HepG2 (cell line): Measurements from ENCODE around the gene SRBD1. TPM values are rescaled to one million over a fixed set of nuclear protein-coding genes. Genes with fewer than 3 reads are reported as not detected.

Experiments
- ATAC-seq: fragments of 200-7000 bp; cut with Tn5 transposase; 3 replicates; pipeline ENCODE4 v1.9.1; 2020; ENCODE audit warnings: mild to moderate bottlenecking, moderate library complexity
- BruUV-seq: library from RNA; stranded (reverse); fragments of 400-500 nt; replicated peaks from 2 replicates; lab custom pipeline; 2021; lab: Mats Ljungman, UMichigan
- CTCF ChIA-PET: fragments of 300-600 bp; formaldehyde crosslinking; extraction: SDS; loops from one replicate; lab custom pipeline; 2021; ENCODE audit warnings: low total read pairs, inconsistent platforms, low intra/inter-chr PET ratio; lab: Yijun Ruan, JAX
- POLR2A ChIA-PET: fragments of 350-600 bp; sonication (Branson Sonifier 250); formaldehyde crosslinking; loops from one replicate; lab custom pipeline; 2020; ENCODE audit warnings: antibody characterized with exemption, inconsistent platforms; lab: Yijun Ruan, JAX
- DNase-seq: peaks from one replicate; pipeline ENCODE4 v3.0.0-alpha.2; 2015; ENCODE audit warnings: low spot score
- FAIRE-seq: peaks from 3 replicates; lab custom pipeline; 2011; peaks lifted over from hg19 to GRCh38; lab: Jason Lieb, UNC
- H2AFZ ChIP-seq: one replicate; pipeline ENCODE4 v1.6.1; 2011; ENCODE audit warnings: low read length, inconsistent platforms
- H3K27ac ChIP-seq: fragments of 300-600 bp; 3 replicates; pipeline ENCODE4 v1.8.0; 2011; ENCODE audit warnings: mixed run types, mild to moderate bottlenecking, mixed read lengths, low read length, inconsistent platforms; ENCODE audit not compliant: insufficient read depth; ENCODE audit errors: extremely low read length
- H3K27me3 ChIP-seq, 2 experiments: fragments of 200-600 bp in 1 of 2; 2 replicates in 1 of 2; 3 replicates in 1 of 2; pipeline versions ENCODE4 v1.6.0 to v1.8.0; 2011; ENCODE audit warnings: low read length in 2 of 2, mild to moderate bottlenecking in 2 of 2, moderate library complexity in 2 of 2, inconsistent platforms in 1 of 2; ENCODE audit not compliant: insufficient read depth in 2 of 2, control insufficient read depth in 1 of 2
- H3K36me3 ChIP-seq, 2 experiments: fragments of 200-600 bp in 1 of 2; replicated peaks in 1 of 2; 2 replicates in 1 of 2; 3 replicates in 1 of 2; pipeline versions ENCODE4 v1.5.1 to v1.8.0; 2011; ENCODE audit warnings: low read length in 2 of 2, inconsistent platforms in 1 of 2; ENCODE audit not compliant: insufficient read depth in 2 of 2, control insufficient read depth in 1 of 2
- H3K4me1 ChIP-seq: 2 replicates; pipeline ENCODE4 v1.5.1; 2012; ENCODE audit warnings: low read length, inconsistent platforms; ENCODE audit not compliant: insufficient read depth
- H3K4me2 ChIP-seq: 2 replicates; pipeline ENCODE4 v1.6.0; 2011; ENCODE audit warnings: low read depth, low read length, inconsistent platforms
- H3K4me3 ChIP-seq, 3 experiments: fragments of 200-600 bp in 1 of 3; sonication (generic), shearing (Covaris generic) in 1 of 3; replicated peaks in 1 of 3; 2 replicates each; pipeline ENCODE4 v1.5.1; 2011 to 2016; ENCODE audit warnings: low read length in 3 of 3, inconsistent platforms in 2 of 3, low read depth in 2 of 3, mild to moderate bottlenecking in 2 of 3, control low read depth in 1 of 3, mixed read lengths in 1 of 3; ENCODE audit not compliant: insufficient read depth in 1 of 3
- H3K79me2 ChIP-seq: one replicate; pipeline ENCODE4 v1.6.1; 2011; ENCODE audit warnings: low read length, inconsistent platforms; ENCODE audit not compliant: insufficient read depth
- H3K9ac ChIP-seq: 2 replicates; pipeline ENCODE4 v1.6.0; 2011; ENCODE audit warnings: mild to moderate bottlenecking, low read depth, low read length, inconsistent platforms; ENCODE audit not compliant: insufficient read depth
- H3K9me3 ChIP-seq: 2 replicates; pipeline ENCODE4 v1.5.1; 2012; ENCODE audit warnings: mild to moderate bottlenecking, low read length
- H4K20me1 ChIP-seq: 2 replicates; pipeline ENCODE4 v1.6.0; 2011; ENCODE audit warnings: inconsistent platforms, mild to moderate bottlenecking, low read length, moderate library complexity; ENCODE audit not compliant: insufficient read depth
- DNMT1 ChIP-seq: sonication (generic); formaldehyde crosslinking; IDR thresholded peaks from 2 replicates; pipeline ENCODE4 v1.5.1; 2020; ENCODE audit warnings: mild to moderate bottlenecking, missing genetic modification reagents
- DPF2 ChIP-seq: sonication (generic); formaldehyde crosslinking; IDR thresholded peaks from 2 replicates; pipeline ENCODE4 v1.4.0; 2020; ENCODE audit warnings: mild to moderate bottlenecking, low read depth, missing genetic modification reagents, borderline replicate concordance
- E2F5 ChIP-seq: sonication (generic); formaldehyde crosslinking; conservative IDR thresholded peaks from 2 replicates; pipeline ENCODE4 v1.4.0; 2020; ENCODE audit warnings: missing genetic modification reagents
- HMGA1 ChIP-seq: sonication (generic); formaldehyde crosslinking; conservative IDR thresholded peaks from 2 replicates; pipeline ENCODE4 v1.4.0; 2020; ENCODE audit warnings: missing genetic modification reagents
- HNF4A ChIP-seq: sonication (generic); formaldehyde crosslinking; IDR thresholded peaks from 2 replicates; pipeline ENCODE4 v1.4.0; 2020; ENCODE audit warnings: missing genetic modification reagents
- HOXA5 ChIP-seq: sonication (generic); formaldehyde crosslinking; IDR thresholded peaks from 2 replicates; pipeline ENCODE4 v1.4.0; 2020; ENCODE audit warnings: missing genetic modification reagents
- MED1 ChIP-seq: sonication (generic); formaldehyde crosslinking; IDR thresholded peaks from 2 replicates; pipeline ENCODE4 v1.4.0; 2020; ENCODE audit warnings: missing genetic modification reagents
- MTERF4 ChIP-seq: sonication (generic); formaldehyde crosslinking; IDR thresholded peaks from 2 replicates; pipeline ENCODE4 v1.8.0; 2023; ENCODE audit warnings: mild to moderate bottlenecking, missing genetic modification reagents
- MZF1 ChIP-seq: sonication (generic); formaldehyde crosslinking; IDR thresholded peaks from 2 replicates; pipeline ENCODE4 v1.8.1; 2023; ENCODE audit warnings: mild to moderate bottlenecking, missing genetic modification reagents, borderline replicate concordance
- NCOA1 ChIP-seq: sonication (generic); formaldehyde crosslinking; IDR thresholded peaks from 2 replicates; pipeline ENCODE4 v1.9.0; 2021; ENCODE audit warnings: missing genetic modification reagents
- NPAS2 ChIP-seq: sonication (generic); formaldehyde crosslinking; IDR thresholded peaks from 2 replicates; pipeline ENCODE4 v1.8.0; 2022; ENCODE audit warnings: mild to moderate bottlenecking, missing genetic modification reagents, borderline replicate concordance
- PAWR ChIP-seq: sonication (generic); formaldehyde crosslinking; IDR thresholded peaks from 2 replicates; pipeline ENCODE4 v1.4.0; 2020; ENCODE audit warnings: missing genetic modification reagents, mild to moderate bottlenecking, borderline replicate concordance
- POLR2AphosphoS2 ChIP-seq: IDR thresholded peaks from 2 replicates; pipeline ENCODE4 v1.6.1; 2011; ENCODE audit warnings: low read depth, low read length, improper control_type of control experiment
- TOPORS ChIP-seq: sonication (generic); formaldehyde crosslinking; IDR thresholded peaks from 2 replicates; pipeline ENCODE4 v1.8.0; 2023; ENCODE audit warnings: mild to moderate bottlenecking, missing genetic modification reagents
- YEATS4 ChIP-seq: sonication (generic); formaldehyde crosslinking; IDR thresholded peaks from 2 replicates; pipeline ENCODE4 v1.4.0; 2020; ENCODE audit warnings: missing genetic modification reagents, borderline replicate concordance
- ZNF343 ChIP-seq: sonication (generic); formaldehyde crosslinking; IDR thresholded peaks from 2 replicates; pipeline ENCODE4 v1.4.0; 2020; ENCODE audit warnings: mild to moderate bottlenecking, missing genetic modification reagents
- ZNF605 ChIP-seq: sonication (generic); formaldehyde crosslinking; IDR thresholded peaks from 2 replicates; pipeline ENCODE4 v1.8.0; 2022; ENCODE audit warnings: mild to moderate bottlenecking, missing genetic modification reagents
- ZNF652 ChIP-seq: IDR thresholded peaks from 2 replicates; pipeline ENCODE4 v1.6.1; 2016; ENCODE audit warnings: low read depth, borderline replicate concordance
- ZNF780A ChIP-seq: sonication (generic); formaldehyde crosslinking; IDR thresholded peaks from 2 replicates; pipeline ENCODE4 v1.8.0; 2022; ENCODE audit warnings: mild to moderate bottlenecking, missing genetic modification reagents, moderate library complexity
- whole genome bisulfite sequencing: methylation state at CpG from one replicate; pipeline ENCODE4 v1.1.6; 2017; ENCODE audit warnings: low lambda C conversion rate; 5-methylcytosine and 5-hydroxymethylcytosine counted together
- in situ Hi-C: cut with HindIII; loops from 2 replicates; pipeline ENCODE4 v1.10.0; 2017; ENCODE audit warnings: low pct_unique_long_range_greater_than_20kb; ENCODE audit not compliant: extremely low pct_ligation_motif_present
- intact Hi-C: fragments of 100-400 bp; cut with micrococcal nuclease; formaldehyde crosslinking; loops from one replicate; pipeline ENCODE4 v1.10.0; 2022; ENCODE audit not compliant: unreplicated experiment
- polyA plus RNA-seq, 8 experiments: library from polyadenylated mRNA; depleted of rRNA in 3 of 8; stranded (reverse) in 7 of 8; unstranded in 1 of 8; fragments of >200 nt; fragmentation: Illumina TruSeq in 4 of 8; extraction: Trizol in 4 of 8; gene quantifications; 2 replicates each; pipeline versions ENCODE4 v1.2.1 to v1.2.3, GENCODE V29; 2011 to 2016; ENCODE audit warnings: low read depth in 4 of 8, missing spikeins in 1 of 8, mixed read lengths in 1 of 8; ENCODE audit not compliant: insufficient read depth in 1 of 8
- total RNA-seq, 5 experiments: library from RNA; depleted of rRNA; stranded (reverse); fragments of >200 nt; fragmentation: Illumina TruSeq; extraction: Trizol; gene quantifications; 2 replicates each; pipeline ENCODE4 v1.2.3, GENCODE V29; 2016; ENCODE audit warnings: low read depth in 1 of 5
- TF ChIP-seq, protein P1 (sequence below): IDR thresholded peaks from 2 replicates; pipeline ENCODE4 v1.6.1; 2012; ENCODE audit warnings: low read length, improper control_type of control experiment

The SRBD1 gene
- total and polyA plus RNA-seq, 2 of the 13 experiments (the other 11 are each of a cell fraction or from before 2014, with no cell fraction given), result 3.2 to 23.9 TPM

GRCh38 chr2:45397292-45397691 lies 213.8 kb downstream of the SRBD1 start:
- H3K79me2 ChIP-seq, result no peaks in the 10 kb centered on the region
- no peak for DNase-seq
- BruUV-seq, result no TSS peak
- no peak overlapping the region for H2AFZ ChIP-seq
- H3K4me1 ChIP-seq, result no peaks in the 10 kb centered on the region
- no peak for TF ChIP-seq DNMT1 (CRISPR knock-in tag)
- no peak for TF ChIP-seq HNF4A
- no peak for TF ChIP-seq DPF2 (CRISPR knock-in tag)
- TF ChIP-seq MTERF4 (CRISPR knock-in tag), result no peak
- TF ChIP-seq E2F5 (CRISPR knock-in tag), result no peak
- TF ChIP-seq ZNF343, result no peak
- no peak for TF ChIP-seq PAWR (CRISPR knock-in tag)
- TF ChIP-seq HMGA1 (CRISPR knock-in tag), result no peak
- no peak for TF ChIP-seq ZNF780A (CRISPR knock-in tag)
- no peak for TF ChIP-seq ZNF605 (CRISPR knock-in tag)
- TF ChIP-seq NPAS2 (CRISPR knock-in tag), result no peak
- no peak for TF ChIP-seq POLR2AphosphoS2
- TF ChIP-seq, protein P1, sequence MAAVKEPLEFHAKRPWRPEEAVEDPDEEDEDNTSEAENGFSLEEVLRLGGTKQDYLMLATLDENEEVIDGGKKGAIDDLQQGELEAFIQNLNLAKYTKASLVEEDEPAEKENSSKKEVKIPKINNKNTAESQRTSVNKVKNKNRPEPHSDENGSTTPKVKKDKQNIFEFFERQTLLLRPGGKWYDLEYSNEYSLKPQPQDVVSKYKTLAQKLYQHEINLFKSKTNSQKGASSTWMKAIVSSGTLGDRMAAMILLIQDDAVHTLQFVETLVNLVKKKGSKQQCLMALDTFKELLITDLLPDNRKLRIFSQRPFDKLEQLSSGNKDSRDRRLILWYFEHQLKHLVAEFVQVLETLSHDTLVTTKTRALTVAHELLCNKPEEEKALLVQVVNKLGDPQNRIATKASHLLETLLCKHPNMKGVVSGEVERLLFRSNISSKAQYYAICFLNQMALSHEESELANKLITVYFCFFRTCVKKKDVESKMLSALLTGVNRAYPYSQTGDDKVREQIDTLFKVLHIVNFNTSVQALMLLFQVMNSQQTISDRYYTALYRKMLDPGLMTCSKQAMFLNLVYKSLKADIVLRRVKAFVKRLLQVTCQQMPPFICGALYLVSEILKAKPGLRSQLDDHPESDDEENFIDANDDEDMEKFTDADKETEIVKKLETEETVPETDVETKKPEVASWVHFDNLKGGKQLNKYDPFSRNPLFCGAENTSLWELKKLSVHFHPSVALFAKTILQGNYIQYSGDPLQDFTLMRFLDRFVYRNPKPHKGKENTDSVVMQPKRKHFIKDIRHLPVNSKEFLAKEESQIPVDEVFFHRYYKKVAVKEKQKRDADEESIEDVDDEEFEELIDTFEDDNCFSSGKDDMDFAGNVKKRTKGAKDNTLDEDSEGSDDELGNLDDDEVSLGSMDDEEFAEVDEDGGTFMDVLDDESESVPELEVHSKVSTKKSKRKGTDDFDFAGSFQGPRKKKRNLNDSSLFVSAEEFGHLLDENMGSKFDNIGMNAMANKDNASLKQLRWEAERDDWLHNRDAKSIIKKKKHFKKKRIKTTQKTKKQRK, result no peak
- no peak for TF ChIP-seq TOPORS (CRISPR knock-in tag)
- no peak for TF ChIP-seq ZNF652 (CRISPR knock-in tag)
- TF ChIP-seq NCOA1 (CRISPR knock-in tag), result no peak
- no peak for TF ChIP-seq MZF1 (CRISPR knock-in tag)
- no peak for TF ChIP-seq HOXA5 (CRISPR knock-in tag)
- TF ChIP-seq MED1, result no peak
- TF ChIP-seq YEATS4 (CRISPR knock-in tag), result no peak
- POLR2A ChIA-PET, result no interaction called here
- no peaks in the 10 kb centered on the region; a peak in 3 of 5 replicates for H3K36me3 ChIP-seq
- intact Hi-C loops (no loop called here), in situ Hi-C loops (no loop called here)
- FAIRE-seq, result no peak
- H3K9ac ChIP-seq, result no peak overlapping the region
- WGBS, result 87% methylated on average over 1 of the region's 1 CpG
- ATAC-seq, result no peak
- H4K20me1 ChIP-seq, result no peaks in the 10 kb centered on the region
- no peak overlapping the region for H3K27ac ChIP-seq
- CTCF ChIA-PET, result no interaction called here
- no peak overlapping the region for H3K4me3 ChIP-seq
- no peak overlapping the region for H3K4me2 ChIP-seq
- H3K27me3 ChIP-seq, result no peaks in the 10 kb centered on the region
- no peaks in the 10 kb centered on the region for H3K9me3 ChIP-seq
